Measurements from ENCODE around the gene JAZF1. TPM values are rescaled to one million over a fixed set of nuclear protein-coding genes. Genes with fewer than 3 reads are reported as not detected.

Gene JAZF1
- total RNA-seq, 1 experiment from 2014 or later = 0.95 TPM

DNA sequence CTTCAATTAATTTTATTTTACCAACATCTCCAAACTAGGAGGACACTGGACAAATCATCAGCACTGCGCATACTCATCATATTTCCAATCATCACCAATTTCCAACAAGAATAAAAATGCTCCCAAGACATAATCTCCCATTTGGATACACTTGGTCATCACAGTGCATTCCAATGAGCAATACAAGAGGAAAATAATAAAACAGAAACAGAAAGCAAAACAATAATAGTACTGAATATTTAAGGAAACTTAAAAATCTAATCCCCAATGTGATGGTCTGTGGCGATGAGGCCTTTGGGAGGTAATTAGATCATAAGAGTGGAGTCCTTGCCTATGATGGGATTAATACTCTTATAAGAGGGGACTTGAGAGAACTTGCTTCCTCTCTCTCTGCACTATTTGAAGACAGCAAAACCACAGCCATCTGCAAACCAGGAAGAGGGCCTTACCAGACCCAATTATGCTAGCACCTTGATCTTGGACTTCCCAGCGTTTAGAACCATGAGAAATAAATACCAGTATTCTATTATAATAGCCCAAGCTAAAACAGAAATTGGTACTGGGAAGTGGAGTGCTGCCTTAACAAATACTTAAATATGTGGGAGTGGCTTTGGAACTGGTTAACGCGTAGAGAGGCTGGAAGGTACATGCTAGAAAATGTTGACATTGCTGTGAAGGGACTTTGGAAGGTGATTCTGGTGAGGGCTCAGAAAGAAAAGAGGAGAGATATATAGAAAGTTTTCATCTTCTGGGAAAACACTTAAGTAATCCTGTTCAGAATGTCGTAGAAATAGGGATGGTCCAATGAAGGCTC is 91.5 kb downstream of the JAZF1 start:
- Histone ChIP-seq H3K27me3 (replicated peaks; ENCODE audit: control insufficient read depth, insufficient read depth, low read length) (no peaks in the 10 kb centered on the region), H3K4me3 (ENCODE audit: low read depth, low read length) (no peak overlapping the region), H3K4me1 (no peaks in the 10 kb centered on the region), H3K9me3 (no peaks in the 10 kb centered on the region), H3K36me3 (ENCODE audit: control insufficient read depth, insufficient read depth, low read length) (no peaks in the 10 kb centered on the region)
- intact Hi-C loops (cut with micrococcal nuclease; ENCODE audit: unreplicated experiment) = loop anchor here (5.0 kb wide), 1 partner anchor 37 kb away; no protein-coding TSS in a partner anchor
- Mint-ChIP-seq H3K4me3 (ENCODE audit: unreplicated experiment) (no peak overlapping the region), H3K4me1 (ENCODE audit: low read depth, unreplicated experiment) (no peaks in the 10 kb centered on the region), H3K36me3 (ENCODE audit: insufficient read depth, unreplicated experiment) (no peaks in the 10 kb centered on the region), H3K27ac (ENCODE audit: unreplicated experiment) (no peak overlapping the region), H3K27me3 (ENCODE audit: insufficient read depth, unreplicated experiment) (peaks cover 5% of the 10 kb centered on the region), H3K9me3 (ENCODE audit: unreplicated experiment) (no peaks in the 10 kb centered on the region)
- DNase-seq = no peak
- CTCF ChIA-PET = interaction anchor here (1.5 kb wide), 1 partner anchor 27 kb away, joined by 7 read pairs; no protein-coding TSS in a partner anchor
- BruUV-seq (replicated peaks) = no TSS peak
- TF ChIP-seq, protein P1, sequence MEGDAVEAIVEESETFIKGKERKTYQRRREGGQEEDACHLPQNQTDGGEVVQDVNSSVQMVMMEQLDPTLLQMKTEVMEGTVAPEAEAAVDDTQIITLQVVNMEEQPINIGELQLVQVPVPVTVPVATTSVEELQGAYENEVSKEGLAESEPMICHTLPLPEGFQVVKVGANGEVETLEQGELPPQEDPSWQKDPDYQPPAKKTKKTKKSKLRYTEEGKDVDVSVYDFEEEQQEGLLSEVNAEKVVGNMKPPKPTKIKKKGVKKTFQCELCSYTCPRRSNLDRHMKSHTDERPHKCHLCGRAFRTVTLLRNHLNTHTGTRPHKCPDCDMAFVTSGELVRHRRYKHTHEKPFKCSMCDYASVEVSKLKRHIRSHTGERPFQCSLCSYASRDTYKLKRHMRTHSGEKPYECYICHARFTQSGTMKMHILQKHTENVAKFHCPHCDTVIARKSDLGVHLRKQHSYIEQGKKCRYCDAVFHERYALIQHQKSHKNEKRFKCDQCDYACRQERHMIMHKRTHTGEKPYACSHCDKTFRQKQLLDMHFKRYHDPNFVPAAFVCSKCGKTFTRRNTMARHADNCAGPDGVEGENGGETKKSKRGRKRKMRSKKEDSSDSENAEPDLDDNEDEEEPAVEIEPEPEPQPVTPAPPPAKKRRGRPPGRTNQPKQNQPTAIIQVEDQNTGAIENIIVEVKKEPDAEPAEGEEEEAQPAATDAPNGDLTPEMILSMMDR (IDR thresholded peaks at IDR 0.05; ENCODE audit: insufficient read depth in 1 of 2, low read depth in 1 of 2, low read length in 1 of 2, severe bottlenecking in 1 of 2, unreplicated experiment in 1 of 2) = no peak
- POLR2A ChIA-PET = no interaction called here

DNA sequence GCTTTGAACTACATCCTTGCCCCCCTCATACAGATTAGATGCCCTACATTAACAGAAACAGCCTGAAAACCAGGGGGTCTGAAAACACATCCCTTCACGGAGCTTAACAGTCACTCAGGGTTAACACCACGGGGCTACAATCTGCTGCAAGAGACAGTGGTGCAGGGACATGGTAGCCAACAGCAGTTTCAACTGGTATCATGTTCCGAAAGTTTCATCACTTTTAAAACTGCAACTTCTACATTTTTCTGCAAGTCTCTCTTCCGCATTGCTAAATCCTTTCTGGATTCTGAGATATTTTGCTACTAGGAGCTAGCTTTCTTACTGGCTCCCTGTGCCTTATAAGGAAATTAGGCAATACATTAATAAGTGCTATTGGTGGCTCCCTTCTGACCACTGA is 92.6 kb downstream of the JAZF1 start:
- H3K27me3 ChIP-seq (replicated peaks; ENCODE audit: control insufficient read depth, insufficient read depth, low read length) = no peaks in the 10 kb centered on the region
- no peak overlapping the region for H3K27ac Mint-ChIP-seq (ENCODE audit: unreplicated experiment)
- H3K27me3 Mint-ChIP-seq (ENCODE audit: insufficient read depth, unreplicated experiment) = peaks cover 6% of the 10 kb centered on the region
- H3K9me3 ChIP-seq = no peaks in the 10 kb centered on the region
- TF ChIP-seq, protein P1 (IDR thresholded peaks at IDR 0.05; ENCODE audit: insufficient read depth in 1 of 2, low read depth in 1 of 2, low read length in 1 of 2, severe bottlenecking in 1 of 2, unreplicated experiment in 1 of 2) = no peak
- no peaks in the 10 kb centered on the region for H3K9me3 Mint-ChIP-seq (ENCODE audit: unreplicated experiment)
- DNase-seq = no peak
- no peak overlapping the region for H3K4me3 ChIP-seq (ENCODE audit: low read depth, low read length)
- BruUV-seq (replicated peaks) = no TSS peak
- no peak overlapping the region for H3K4me3 Mint-ChIP-seq (ENCODE audit: unreplicated experiment)
- CTCF ChIA-PET = no interaction called here
- intact Hi-C loops (cut with micrococcal nuclease; ENCODE audit: unreplicated experiment) = loop anchor here (5.0 kb wide), 1 partner anchor 36 kb away; no protein-coding TSS in a partner anchor
- no peaks in the 10 kb centered on the region for H3K4me1 Mint-ChIP-seq (ENCODE audit: low read depth, unreplicated experiment)
- H3K36me3 Mint-ChIP-seq (ENCODE audit: insufficient read depth, unreplicated experiment) = no peaks in the 10 kb centered on the region
- POLR2A ChIA-PET = no interaction called here
- H3K4me1 ChIP-seq = no peaks in the 10 kb centered on the region
- H3K36me3 ChIP-seq (ENCODE audit: control insufficient read depth, insufficient read depth, low read length) = no peaks in the 10 kb centered on the region

DNA sequence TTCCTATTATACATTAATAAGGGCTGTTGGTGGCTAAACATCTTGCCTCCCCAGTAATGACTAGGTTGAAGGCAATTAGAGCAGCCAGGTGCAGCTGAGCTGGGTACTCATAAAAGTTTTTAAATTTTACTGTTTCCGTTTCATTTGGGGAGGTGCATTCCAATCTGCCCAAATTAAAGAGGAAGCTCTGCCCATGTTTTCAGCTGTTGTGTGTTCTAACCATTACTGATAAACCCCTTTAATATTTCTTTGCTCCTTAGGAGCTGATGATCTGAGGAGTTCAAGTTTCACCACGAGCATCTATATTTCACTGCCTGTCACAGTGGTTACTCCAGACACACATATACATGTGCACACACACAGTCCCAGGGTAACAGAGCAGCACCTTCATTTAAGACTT is 94.4 kb downstream of the JAZF1 start:
- Mint-ChIP-seq H3K27ac (ENCODE audit: unreplicated experiment) (no peak overlapping the region), H3K9me3 (ENCODE audit: unreplicated experiment) (no peaks in the 10 kb centered on the region), H3K4me3 (ENCODE audit: unreplicated experiment) (no peak overlapping the region), H3K27me3 (ENCODE audit: insufficient read depth, unreplicated experiment) (peaks cover 11% of the 10 kb centered on the region), H3K4me1 (ENCODE audit: low read depth, unreplicated experiment) (no peaks in the 10 kb centered on the region), H3K36me3 (ENCODE audit: insufficient read depth, unreplicated experiment) (no peaks in the 10 kb centered on the region)
- Histone ChIP-seq H3K9me3 (no peaks in the 10 kb centered on the region), H3K36me3 (ENCODE audit: control insufficient read depth, insufficient read depth, low read length) (no peaks in the 10 kb centered on the region), H3K4me1 (no peaks in the 10 kb centered on the region), H3K27me3 (replicated peaks; ENCODE audit: control insufficient read depth, insufficient read depth, low read length) (no peaks in the 10 kb centered on the region), H3K4me3 (ENCODE audit: low read depth, low read length) (no peak overlapping the region)
- ChIA-PET POLR2A (no interaction called here), CTCF (no interaction called here)
- TF ChIP-seq, protein P1 (IDR thresholded peaks at IDR 0.05; ENCODE audit: insufficient read depth in 1 of 2, low read depth in 1 of 2, low read length in 1 of 2, severe bottlenecking in 1 of 2, unreplicated experiment in 1 of 2) = no peak
- no peak for DNase-seq
- BruUV-seq (replicated peaks) = no TSS peak
- intact Hi-C loops (cut with micrococcal nuclease; ENCODE audit: unreplicated experiment) = loop anchor here (5.0 kb wide), 1 partner anchor 34 kb away; no protein-coding TSS in a partner anchor
